Measurements from ENCODE around the gene EIF4G3. TPM values are rescaled to one million over a fixed set of nuclear protein-coding genes. Genes with fewer than 3 reads are reported as not detected.

EIF4G3 gene
- total RNA-seq, 2 experiments from 2014 or later = 37.9 to 41.2 TPM

DNA sequence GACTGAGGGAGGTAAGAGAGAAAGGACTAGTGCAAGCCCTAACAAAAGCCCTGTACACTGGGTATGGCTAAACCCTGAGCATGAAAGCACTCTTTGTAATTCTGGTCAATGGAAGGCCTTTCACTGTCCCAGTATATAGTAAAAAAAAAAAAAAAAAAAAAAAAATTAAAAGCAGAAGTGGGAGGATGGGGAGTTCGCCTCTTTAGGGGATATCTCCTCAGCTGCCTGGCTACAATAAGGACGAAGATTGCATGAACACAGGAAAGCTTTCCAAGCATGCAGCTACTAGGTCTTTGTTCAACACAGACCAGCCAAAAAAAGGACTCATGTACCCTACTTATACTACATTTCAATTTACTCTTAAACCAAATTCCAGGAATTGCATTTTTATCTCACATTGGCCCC is 59.1 kb downstream of the EIF4G3 start:
- H3K27ac Mint-ChIP-seq = no peak overlapping the region
- no peaks in the 10 kb centered on the region for H3K36me3 Mint-ChIP-seq (ENCODE audit: low read depth)
- H3K27me3 Mint-ChIP-seq (ENCODE audit: low read depth) = no peaks in the 10 kb centered on the region
- ATAC-seq (no peak), DNase-seq (no peak)
- no peak overlapping the region for H3K4me3 Mint-ChIP-seq
- ChIA-PET CTCF (no interaction called here), POLR2A (no interaction called here)
- no peaks in the 10 kb centered on the region for H3K4me1 Mint-ChIP-seq (ENCODE audit: low read depth)
- no peaks in the 10 kb centered on the region for H3K9me3 Mint-ChIP-seq (ENCODE audit: insufficient read depth)

DNA sequence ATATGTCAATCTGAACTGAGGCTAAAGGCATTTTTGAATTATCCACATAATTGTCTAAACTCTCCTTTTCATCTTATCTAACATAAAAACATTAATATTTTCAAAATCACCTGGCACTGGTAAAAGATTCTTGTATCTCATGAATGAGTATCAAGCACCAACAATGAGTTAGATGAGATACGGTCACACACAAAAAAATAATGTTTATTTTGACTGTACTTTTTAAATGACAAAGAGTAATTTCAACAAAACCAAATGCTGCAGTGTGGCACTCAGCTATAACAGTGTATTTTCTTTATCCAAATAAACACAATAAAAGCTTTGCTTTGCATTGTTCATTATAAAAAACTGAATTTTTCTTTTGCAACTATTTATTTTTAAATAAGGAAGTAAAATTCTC is 59.5 kb downstream of the EIF4G3 start:
- Mint-ChIP-seq H3K27ac (no peak overlapping the region), H3K4me1 (ENCODE audit: low read depth) (no peaks in the 10 kb centered on the region), H3K4me3 (no peak overlapping the region), H3K27me3 (ENCODE audit: low read depth) (no peaks in the 10 kb centered on the region), H3K9me3 (ENCODE audit: insufficient read depth) (no peaks in the 10 kb centered on the region), H3K36me3 (ENCODE audit: low read depth) (no peaks in the 10 kb centered on the region)
- CTCF ChIA-PET = no interaction called here
- POLR2A ChIA-PET = no interaction called here
- ATAC-seq (no peak), DNase-seq (no peak)

DNA sequence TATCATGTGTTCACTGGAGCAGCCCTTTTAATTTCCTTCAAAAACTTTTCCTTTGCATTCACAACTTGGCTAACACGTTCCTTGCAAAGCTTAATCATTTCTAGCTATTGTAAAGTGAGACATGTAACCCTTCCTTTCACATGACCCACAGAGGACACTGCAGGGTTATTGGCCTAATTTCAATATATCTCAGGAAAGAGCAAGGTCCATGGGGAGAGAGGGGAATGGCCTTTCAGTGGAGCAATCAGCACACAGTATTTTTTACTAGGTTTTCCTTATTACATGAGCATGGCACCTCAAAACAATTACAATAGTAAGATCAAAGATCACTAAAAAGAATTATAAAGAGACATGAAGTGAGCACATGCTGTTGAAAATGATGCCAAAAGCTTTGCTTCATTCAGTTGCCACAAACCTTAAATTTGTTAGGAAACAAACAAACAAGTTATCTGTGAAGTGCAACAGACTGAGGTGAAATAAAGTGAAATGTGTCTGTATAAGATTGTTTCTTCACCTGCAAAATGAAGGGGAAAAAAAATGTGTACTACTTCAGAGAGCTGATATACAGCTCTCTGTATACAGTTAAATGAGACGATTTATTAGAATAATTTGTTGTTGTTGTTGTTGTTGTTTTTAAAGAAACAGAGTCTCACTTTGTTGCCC is 61.5 kb downstream of the EIF4G3 start:
- no peaks in the 10 kb centered on the region for H3K27me3 Mint-ChIP-seq (ENCODE audit: low read depth)
- ChIA-PET CTCF (no interaction called here), POLR2A (interaction anchor here (0.6 kb wide), 1 partner anchor 172 kb away, joined by 7 read pairs; no protein-coding TSS in a partner anchor)
- H3K4me1 Mint-ChIP-seq (ENCODE audit: low read depth) = no peaks in the 10 kb centered on the region
- no peaks in the 10 kb centered on the region for H3K36me3 Mint-ChIP-seq (ENCODE audit: low read depth)
- H3K9me3 Mint-ChIP-seq (ENCODE audit: insufficient read depth) = no peaks in the 10 kb centered on the region
- DNase-seq (no peak), ATAC-seq (no peak)
- H3K27ac Mint-ChIP-seq = no peak overlapping the region
- H3K4me3 Mint-ChIP-seq = no peak overlapping the region

DNA sequence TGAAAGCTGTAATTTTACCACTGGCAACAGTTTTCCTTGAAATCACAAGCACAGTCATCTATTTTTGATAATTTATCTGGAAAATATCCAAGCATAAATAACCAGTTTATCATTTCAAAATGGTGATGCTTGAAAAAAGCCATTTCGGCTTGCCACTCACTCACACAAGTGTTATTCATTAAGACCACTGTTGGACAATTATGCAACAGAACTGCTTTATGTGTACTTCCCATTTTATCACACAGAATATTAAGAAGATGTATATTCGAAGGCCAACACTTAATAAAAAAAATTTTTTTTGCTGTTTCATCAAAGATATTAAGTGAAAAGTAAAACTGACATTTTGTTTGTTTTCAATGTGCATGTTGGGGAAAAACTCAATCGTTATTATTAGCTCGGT is 62.3 kb downstream of the EIF4G3 start:
- H3K9me3 Mint-ChIP-seq (ENCODE audit: insufficient read depth) = no peaks in the 10 kb centered on the region
- no peak overlapping the region for H3K27ac Mint-ChIP-seq
- H3K4me3 Mint-ChIP-seq = no peak overlapping the region
- ATAC-seq (no peak), DNase-seq (no peak)
- no peaks in the 10 kb centered on the region for H3K36me3 Mint-ChIP-seq (ENCODE audit: low read depth)
- H3K4me1 Mint-ChIP-seq (ENCODE audit: low read depth) = no peaks in the 10 kb centered on the region
- ChIA-PET CTCF (no interaction called here), POLR2A (interaction anchor here (0.6 kb wide), 1 partner anchor 171 kb away, joined by 7 read pairs; no protein-coding TSS in a partner anchor)
- no peaks in the 10 kb centered on the region for H3K27me3 Mint-ChIP-seq (ENCODE audit: low read depth)

DNA sequence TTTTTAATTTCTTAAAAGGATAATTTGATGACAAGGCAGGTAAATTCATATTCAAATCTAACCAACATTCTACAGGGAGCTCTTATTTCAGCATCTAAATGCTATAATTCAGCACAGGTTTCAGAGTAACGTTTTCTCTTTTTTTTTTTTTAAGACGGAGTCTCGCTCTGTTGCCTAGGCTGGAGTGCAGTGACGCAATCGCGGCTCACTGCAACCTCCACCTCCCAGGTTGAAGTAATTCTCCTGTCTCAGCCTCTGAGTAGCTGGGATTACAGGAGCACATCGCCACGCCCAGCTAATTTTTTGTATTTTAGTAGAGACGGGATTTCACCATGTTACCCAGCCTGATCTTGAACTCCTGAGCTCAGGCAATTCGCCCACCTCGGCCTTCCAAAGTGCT is 66.5 kb downstream of the EIF4G3 start:
- ATAC-seq (no peak), DNase-seq (no peak)
- Mint-ChIP-seq H3K27me3 (ENCODE audit: low read depth) (no peaks in the 10 kb centered on the region), H3K9me3 (ENCODE audit: insufficient read depth) (no peaks in the 10 kb centered on the region), H3K4me3 (no peak overlapping the region), H3K27ac (no peak overlapping the region), H3K36me3 (ENCODE audit: low read depth) (peaks cover 2% of the 10 kb centered on the region), H3K4me1 (ENCODE audit: low read depth) (no peaks in the 10 kb centered on the region)
- ChIA-PET CTCF (no interaction called here), POLR2A (no interaction called here)

DNA sequence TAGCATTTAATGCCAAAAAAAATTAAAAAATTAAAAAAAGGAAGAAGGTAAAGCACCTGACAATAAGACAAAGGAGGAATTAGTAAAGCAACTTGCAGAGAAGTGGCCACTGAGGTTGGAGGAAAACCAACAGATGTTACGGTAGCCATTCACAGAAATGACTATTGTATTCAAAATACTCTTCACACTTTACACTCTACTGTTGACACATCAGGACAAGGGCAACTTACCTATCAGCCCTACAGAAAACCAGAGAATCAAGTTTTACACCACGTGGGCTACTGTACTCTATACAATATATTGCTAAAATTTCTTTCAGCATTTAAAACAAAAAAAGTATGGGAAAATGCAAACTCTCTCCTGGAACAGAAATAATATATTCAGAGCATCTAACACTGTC is 70.0 kb downstream of the EIF4G3 start:
- DNase-seq (no peak), ATAC-seq (no peak)
- ChIA-PET CTCF (interaction anchor here (2.8 kb wide), 1 partner anchor 89 kb away, joined by 10 read pairs; no protein-coding TSS in a partner anchor), POLR2A (no interaction called here)
- no peaks in the 10 kb centered on the region for H3K27me3 Mint-ChIP-seq (ENCODE audit: low read depth)
- H3K27ac Mint-ChIP-seq = no peak overlapping the region
- no peak overlapping the region for H3K4me3 Mint-ChIP-seq
- H3K4me1 Mint-ChIP-seq (ENCODE audit: low read depth) = no peaks in the 10 kb centered on the region
- H3K9me3 Mint-ChIP-seq (ENCODE audit: insufficient read depth) = no peaks in the 10 kb centered on the region
- H3K36me3 Mint-ChIP-seq (ENCODE audit: low read depth) = peaks cover 14% of the 10 kb centered on the region

DNA sequence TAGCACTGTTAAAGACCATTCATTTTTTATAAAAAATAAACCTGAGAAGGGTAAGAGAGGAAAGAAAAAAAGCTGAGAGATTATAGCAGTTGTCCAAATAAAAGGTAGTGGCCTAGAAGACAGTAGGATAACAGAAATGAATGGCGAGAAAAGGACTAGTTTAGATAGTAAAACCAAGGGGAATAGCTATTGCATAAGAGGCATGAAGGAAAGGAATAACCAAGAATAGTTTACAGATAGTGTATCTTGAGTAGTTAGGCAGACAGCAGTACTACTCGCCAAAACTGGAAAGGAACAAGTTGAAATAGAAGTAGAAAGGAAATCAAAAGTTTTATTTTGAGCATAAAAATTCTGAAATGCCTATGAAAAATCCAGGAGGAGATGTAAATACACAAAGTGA is 70.5 kb downstream of the EIF4G3 start:
- no peak for ATAC-seq
- H3K4me1 Mint-ChIP-seq (ENCODE audit: low read depth) = no peaks in the 10 kb centered on the region
- no peaks in the 10 kb centered on the region for H3K27me3 Mint-ChIP-seq (ENCODE audit: low read depth)
- no peak overlapping the region for H3K27ac Mint-ChIP-seq
- DNase-seq = no peak
- CTCF ChIA-PET = interaction anchor here (1.4 to 2.8 kb wide), 2 partner anchors 89 kb away, joined by 3 to 10 read pairs; no protein-coding TSS in a partner anchor
- H3K4me3 Mint-ChIP-seq = no peak overlapping the region
- peaks cover 14% of the 10 kb centered on the region for H3K36me3 Mint-ChIP-seq (ENCODE audit: low read depth)
- POLR2A ChIA-PET = no interaction called here
- no peaks in the 10 kb centered on the region for H3K9me3 Mint-ChIP-seq (ENCODE audit: insufficient read depth)

DNA sequence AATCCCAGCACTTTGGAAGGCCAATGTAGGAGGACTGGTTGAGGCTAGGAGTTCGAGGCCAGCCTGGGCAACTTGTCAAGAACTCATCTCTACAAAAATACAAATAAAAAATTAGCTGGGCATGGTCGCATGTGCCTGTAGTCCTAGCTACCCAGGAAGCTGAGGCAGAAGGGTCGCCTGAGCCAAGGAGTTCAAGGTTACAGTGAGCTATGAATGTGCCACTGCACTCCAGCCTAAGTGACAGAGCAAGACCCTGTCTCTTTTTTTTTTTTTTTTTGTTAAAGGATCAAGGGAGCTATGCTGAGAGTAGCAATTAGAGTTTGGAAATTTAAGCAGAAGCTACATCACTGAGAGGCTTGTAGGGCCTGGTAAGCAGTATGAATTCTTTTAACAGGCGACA is 70.9 kb downstream of the EIF4G3 start:
- POLR2A ChIA-PET = no interaction called here
- H3K36me3 Mint-ChIP-seq (ENCODE audit: low read depth) = peaks cover 15% of the 10 kb centered on the region
- DNase-seq (no peak), ATAC-seq (no peak)
- CTCF ChIA-PET = interaction anchor here (1.4 kb wide), 1 partner anchor 89 kb away, joined by 3 read pairs; no protein-coding TSS in a partner anchor
- H3K9me3 Mint-ChIP-seq (ENCODE audit: insufficient read depth) = no peaks in the 10 kb centered on the region
- H3K27ac Mint-ChIP-seq = no peak overlapping the region
- no peaks in the 10 kb centered on the region for H3K4me1 Mint-ChIP-seq (ENCODE audit: low read depth)
- no peak overlapping the region for H3K4me3 Mint-ChIP-seq
- H3K27me3 Mint-ChIP-seq (ENCODE audit: low read depth) = no peaks in the 10 kb centered on the region

DNA sequence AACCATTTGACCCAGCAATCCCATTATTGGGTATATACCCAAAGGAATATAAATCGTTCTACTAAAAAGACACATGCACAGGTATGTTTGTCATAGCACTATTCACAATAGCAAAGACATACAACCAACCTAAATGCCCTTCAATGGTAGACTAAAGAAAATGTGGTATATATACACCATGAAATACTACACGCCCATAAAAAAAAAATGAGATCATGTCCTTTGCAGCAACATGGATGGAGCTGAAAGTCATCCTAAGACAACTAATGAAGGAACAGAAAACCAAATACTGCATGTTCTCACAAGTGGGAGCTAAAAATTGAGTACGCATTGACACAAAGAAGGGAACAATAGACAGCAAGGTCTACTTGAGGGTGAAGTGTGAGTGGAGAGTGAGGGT is 72.0 kb downstream of the EIF4G3 start:
- no peaks in the 10 kb centered on the region for H3K4me1 Mint-ChIP-seq (ENCODE audit: low read depth)
- ATAC-seq (no peak), DNase-seq (no peak)
- H3K36me3 Mint-ChIP-seq (ENCODE audit: low read depth) = peaks cover 18% of the 10 kb centered on the region
- H3K27ac Mint-ChIP-seq = no peak overlapping the region
- H3K27me3 Mint-ChIP-seq (ENCODE audit: low read depth) = no peaks in the 10 kb centered on the region
- H3K4me3 Mint-ChIP-seq = no peak overlapping the region
- ChIA-PET CTCF (interaction anchor here (1.4 kb wide), 1 partner anchor 90 kb away, joined by 3 read pairs; no protein-coding TSS in a partner anchor), POLR2A (no interaction called here)
- no peaks in the 10 kb centered on the region for H3K9me3 Mint-ChIP-seq (ENCODE audit: insufficient read depth)

DNA sequence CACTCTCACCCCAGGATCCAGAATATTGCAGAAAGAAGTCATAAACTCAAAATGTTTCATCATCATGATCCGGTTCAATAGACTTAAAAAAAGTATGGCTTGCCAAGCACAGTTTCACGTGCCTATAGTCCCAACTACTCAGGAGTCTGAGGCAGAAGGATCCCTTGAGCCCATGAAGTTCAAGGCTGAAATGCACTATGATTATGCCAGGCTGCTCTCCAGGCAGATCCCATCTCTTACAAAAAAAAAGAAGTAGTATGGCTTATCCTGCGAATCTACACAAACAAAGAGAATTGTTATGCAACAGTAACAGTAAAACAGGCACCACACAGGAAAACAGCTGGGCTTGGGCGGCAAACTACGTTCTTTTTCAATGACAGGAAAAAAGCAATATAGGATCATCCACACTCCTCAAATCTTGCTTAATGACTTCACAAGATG is 76.2 kb downstream of the EIF4G3 start:
- DNase-seq (no peak), ATAC-seq (no peak)
- Mint-ChIP-seq H3K27ac (no peak overlapping the region), H3K4me1 (ENCODE audit: low read depth) (no peaks in the 10 kb centered on the region), H3K36me3 (ENCODE audit: low read depth) (peaks cover 31% of the 10 kb centered on the region), H3K4me3 (no peak overlapping the region), H3K9me3 (ENCODE audit: insufficient read depth) (no peaks in the 10 kb centered on the region), H3K27me3 (ENCODE audit: low read depth) (no peaks in the 10 kb centered on the region)
- ChIA-PET CTCF (no interaction called here), POLR2A (no interaction called here)

DNA sequence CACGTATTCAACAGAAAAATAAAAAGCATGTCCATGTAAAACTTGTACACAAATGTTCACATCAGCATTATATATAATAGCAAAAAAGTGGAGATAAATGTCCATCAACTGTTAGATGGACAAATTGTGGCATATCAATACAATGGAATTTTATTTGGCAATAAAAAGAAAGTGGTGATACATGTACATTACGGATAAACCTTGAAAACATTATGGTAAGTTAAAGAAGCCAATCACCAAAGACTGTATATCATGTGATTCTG is 76.9 kb downstream of the EIF4G3 start:
- ATAC-seq = no peak
- Mint-ChIP-seq H3K4me1 (ENCODE audit: low read depth) (no peaks in the 10 kb centered on the region), H3K4me3 (no peak overlapping the region), H3K36me3 (ENCODE audit: low read depth) (peaks cover 32% of the 10 kb centered on the region), H3K27me3 (ENCODE audit: low read depth) (no peaks in the 10 kb centered on the region), H3K9me3 (ENCODE audit: insufficient read depth) (peaks cover 2% of the 10 kb centered on the region), H3K27ac (no peak overlapping the region)
- no peak for DNase-seq
- ChIA-PET CTCF (no interaction called here), POLR2A (no interaction called here)

DNA sequence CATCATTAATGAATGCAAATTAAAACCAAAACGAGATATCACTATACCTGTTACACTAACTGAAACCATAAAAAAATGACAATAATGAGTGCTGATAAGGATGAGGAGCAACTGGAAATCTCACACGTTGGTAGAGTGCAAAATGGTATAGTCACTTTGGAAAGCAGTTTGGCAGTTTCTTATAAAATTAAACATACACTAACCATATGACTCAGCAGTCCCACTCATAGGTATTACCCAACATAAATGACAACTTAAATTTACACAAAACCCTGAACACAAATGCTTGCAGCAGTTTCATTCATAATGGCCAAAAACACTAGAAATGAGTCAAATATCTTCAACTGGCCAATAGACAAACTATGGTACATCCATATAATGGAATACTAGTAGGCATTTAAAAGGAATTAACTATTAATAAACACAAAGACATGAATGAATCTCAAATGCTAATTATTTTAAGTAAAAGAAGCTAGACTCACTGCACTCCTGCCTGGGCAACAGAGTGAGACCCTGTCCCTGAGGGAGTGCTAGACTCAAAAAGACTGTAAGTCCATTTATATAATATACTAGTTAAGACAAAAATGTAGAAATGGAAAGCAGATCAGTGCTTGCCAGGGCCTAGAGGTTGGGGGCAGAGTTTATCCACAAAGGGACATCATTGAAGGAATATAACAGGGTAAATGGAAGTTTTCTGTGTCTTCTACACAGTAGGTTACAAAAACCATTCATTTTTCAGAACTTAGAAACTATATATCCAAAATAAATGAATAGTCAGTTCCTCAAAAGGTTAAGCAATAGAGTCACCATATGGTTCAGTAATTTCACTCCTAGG is 77.4 kb downstream of the EIF4G3 start:
- ATAC-seq = no peak
- CTCF ChIA-PET = no interaction called here
- H3K27ac Mint-ChIP-seq = no peak overlapping the region

More for the DNA sequence above, 77.4 kb downstream of the EIF4G3 start:
- H3K36me3 Mint-ChIP-seq (ENCODE audit: low read depth) = peaks cover 33% of the 10 kb centered on the region
- no peaks in the 10 kb centered on the region for H3K4me1 Mint-ChIP-seq (ENCODE audit: low read depth)
- H3K9me3 Mint-ChIP-seq (ENCODE audit: insufficient read depth) = peaks cover 3% of the 10 kb centered on the region
- no peak overlapping the region for H3K4me3 Mint-ChIP-seq
- no peak for DNase-seq
- H3K27me3 Mint-ChIP-seq (ENCODE audit: low read depth) = no peaks in the 10 kb centered on the region
- POLR2A ChIA-PET = no interaction called here
